Prostate gland (tissue), 2 donors: ENCODE data around the gene DCAF12.

Source experiments
- CTCF ChIP-seq, 4 experiments: fragments of 200-600 bp in 2 of 4; fragments of 450-650 bp in 2 of 4; sonication (generic) in 2 of 4; IDR thresholded peaks; 1 replicate in 3 of 4; 2 replicates in 1 of 4; pipeline ENCODE4 v1.5.1; 2016 to 2019; ENCODE audit warnings: antibody characterized with exemption in 4 of 4, mild to moderate bottlenecking in 2 of 4, moderate library complexity in 2 of 4
- POLR2A ChIP-seq: fragments of 450-650 bp; IDR thresholded peaks from one replicate; pipeline ENCODE4 v1.6.1; 2016; ENCODE audit warnings: antibody characterized with exemption, mild to moderate bottlenecking

- TF ChIP-seq CTCF (IDR thresholded peaks at IDR 0.05) = no peak
- no peak for TF ChIP-seq POLR2A
Measured at GRCh38 chr9:34154057-34154456, 27.6 kb upstream of the DCAF12 start.
